ENCODE measurements around the gene DPP6. TPM values are rescaled to one million over a fixed set of nuclear protein-coding genes. Genes with fewer than 3 reads are reported as not detected.

Gene DPP6
- total and polyA plus RNA-seq, 8 donors: 1.0 to 11.2 (median 2.6) TPM

- Histone ChIP-seq H3K4me1 (no peaks in the 10 kb centered on the region), H3K9me3 (no peaks in the 10 kb centered on the region), H3K4me3 (no peak overlapping the region), H3K36me3 (no peaks in the 10 kb centered on the region), H3K27ac (no peak overlapping the region), H3K27me3 (peaks cover 0 to 8% (median 0%) of the 10 kb centered on the region in 4 donors)
- whole genome bisulfite sequencing, 2 donors: 68 to 86% methylated on average over 12 of the region's 12 CpGs
- DNase-seq (no peak), FAIRE-seq (no peak), ATAC-seq (no peak)
- intact Hi-C loops (cut with DNase I): no loop called here
- TF ChIP-seq CTCF (IDR thresholded peaks at IDR 0.05): no peak
Measured at GRCh38 chr7:154336295-154336694, 284.1 kb downstream of the DPP6 start.

GRCh38 chr7:154338701-154339506, 286.7 kb downstream of the DPP6 start:
- no peak for TF ChIP-seq CTCF (IDR thresholded peaks at IDR 0.05)
- Histone ChIP-seq H3K27me3 (peaks cover 0 to 8% (median 0%) of the 10 kb centered on the region in 4 donors), H3K27ac (no peak overlapping the region), H3K4me3 (no peak overlapping the region), H3K4me1 (no peaks in the 10 kb centered on the region), H3K9me3 (no peaks in the 10 kb centered on the region), H3K36me3 (no peaks in the 10 kb centered on the region)
- FAIRE-seq: no peak
- intact Hi-C loops (cut with DNase I): no loop called here
- WGBS, 2 donors: 54 to 63% methylated on average over 23 of the region's 23 CpGs
- DNase-seq: no peak
- no peak for ATAC-seq

GRCh38 chr7:154342971-154343633, 290.9 kb downstream of the DPP6 start:
- no peak for TF ChIP-seq CTCF (IDR thresholded peaks at IDR 0.05)
- FAIRE-seq (no peak), ATAC-seq (no peak), DNase-seq (no peak)
- 70 to 84% methylated on average over 14 of the region's 14 CpGs for WGBS, 2 donors
- intact Hi-C loops (cut with DNase I): no loop called here
- H3K36me3 ChIP-seq: no peaks in the 10 kb centered on the region
- no peaks in the 10 kb centered on the region for H3K9me3 ChIP-seq
- no peaks in the 10 kb centered on the region for H3K4me1 ChIP-seq
- peaks cover 0 to 8% (median 0%) of the 10 kb centered on the region in 4 donors for H3K27me3 ChIP-seq
- no peak overlapping the region for H3K27ac ChIP-seq
- H3K4me3 ChIP-seq: no peak overlapping the region

- DNase-seq (no peak), ATAC-seq (no peak), FAIRE-seq (no peak)
- no peaks in the 10 kb centered on the region for H3K36me3 ChIP-seq
- peaks cover 0 to 8% (median 0%) of the 10 kb centered on the region in 4 donors for H3K27me3 ChIP-seq
- H3K4me1 ChIP-seq: no peaks in the 10 kb centered on the region
- no peaks in the 10 kb centered on the region for H3K9me3 ChIP-seq
- WGBS, 2 donors: 73 to 81% methylated on average over 14 of the region's 14 CpGs
- no peak overlapping the region for H3K4me3 ChIP-seq
- intact Hi-C loops (cut with DNase I): no loop called here
- TF ChIP-seq CTCF (IDR thresholded peaks at IDR 0.05): no peak
- H3K27ac ChIP-seq: no peak overlapping the region
Measured at GRCh38 chr7:154343778-154344412, 291.7 kb downstream of the DPP6 start.
